GM21723 (cell line): ENCODE data around the gene GPR156.

Source experiments
- ATAC-seq: cut with Tn5 transposase; IDR thresholded peaks from one replicate; pipeline ENCODE4 v1.9.1; 2021; ENCODE audit warnings: mild to moderate bottlenecking, moderate library complexity; ENCODE audit not compliant: unreplicated experiment

GPR156 gene

GRCh38 chr3:120198305-120198878 lies 86.6 kb downstream of the GPR156 start:
- ATAC-seq: peak; percentile 49

DNA sequence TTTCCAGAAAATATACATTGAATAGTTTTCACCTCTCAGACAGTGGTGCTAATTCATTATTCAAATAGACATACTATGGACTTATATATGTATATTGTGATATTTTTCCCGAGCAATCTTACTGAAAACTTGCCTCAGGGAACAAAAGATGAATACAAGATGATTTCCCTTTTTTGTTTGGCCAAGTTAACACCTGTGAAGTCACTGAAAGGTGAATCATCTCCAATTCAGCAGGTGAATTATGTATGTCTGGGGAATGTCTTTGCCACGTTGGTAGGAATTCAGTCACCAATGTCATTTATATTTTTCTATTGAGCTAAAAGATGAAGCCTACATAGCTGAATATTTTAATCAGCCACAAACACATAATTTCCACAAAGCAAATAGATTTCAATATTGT lies 88.2 kb downstream of the GPR156 start:
- ATAC-seq: no peak

DNA sequence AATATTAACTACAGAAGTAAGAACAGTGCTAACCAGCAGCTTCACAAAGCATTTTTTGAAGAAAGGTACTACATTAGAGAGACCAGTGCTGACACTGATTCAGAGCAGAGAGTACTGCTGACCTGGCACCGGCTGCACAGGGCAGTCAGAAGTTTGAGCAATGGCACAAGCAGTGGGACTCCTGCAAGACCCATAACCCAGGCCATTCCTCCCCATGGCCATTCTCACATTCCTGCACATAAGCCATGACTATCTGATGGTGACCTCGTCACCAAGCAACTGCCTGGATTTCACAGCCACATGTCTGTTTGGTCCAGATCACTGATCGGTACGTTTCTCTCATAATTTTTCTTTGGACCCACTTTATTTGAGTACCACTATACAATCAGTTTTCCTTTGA lies 88.7 kb downstream of the GPR156 start:
- ATAC-seq: no peak

- no peak for ATAC-seq
Observed at GRCh38 chr3:120193554-120193953, 91.5 kb downstream of the GPR156 start.

DNA sequence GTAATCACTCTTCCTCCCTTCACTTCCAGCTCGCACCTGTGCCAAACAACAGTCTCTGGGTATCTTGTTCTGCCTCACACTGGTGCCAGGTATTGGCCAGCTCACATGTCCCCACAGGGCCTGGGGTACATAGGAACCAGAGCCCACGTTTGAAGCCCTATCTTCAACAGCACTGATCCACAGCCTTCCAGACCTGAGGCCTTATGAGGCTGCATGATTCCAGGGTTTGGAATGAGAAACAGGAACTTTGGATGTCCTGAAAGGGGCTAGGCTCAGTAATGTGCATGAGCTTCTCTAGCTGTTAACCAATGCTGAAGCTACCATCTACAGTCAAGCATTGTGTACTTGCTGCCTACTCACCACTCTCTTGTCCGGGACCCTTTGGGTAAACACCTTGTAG lies 92.4 kb downstream of the GPR156 start:
- no peak for ATAC-seq

GRCh38 chr3:120192159-120192558 lies 92.9 kb downstream of the GPR156 start:
- ATAC-seq: no peak

DNA sequence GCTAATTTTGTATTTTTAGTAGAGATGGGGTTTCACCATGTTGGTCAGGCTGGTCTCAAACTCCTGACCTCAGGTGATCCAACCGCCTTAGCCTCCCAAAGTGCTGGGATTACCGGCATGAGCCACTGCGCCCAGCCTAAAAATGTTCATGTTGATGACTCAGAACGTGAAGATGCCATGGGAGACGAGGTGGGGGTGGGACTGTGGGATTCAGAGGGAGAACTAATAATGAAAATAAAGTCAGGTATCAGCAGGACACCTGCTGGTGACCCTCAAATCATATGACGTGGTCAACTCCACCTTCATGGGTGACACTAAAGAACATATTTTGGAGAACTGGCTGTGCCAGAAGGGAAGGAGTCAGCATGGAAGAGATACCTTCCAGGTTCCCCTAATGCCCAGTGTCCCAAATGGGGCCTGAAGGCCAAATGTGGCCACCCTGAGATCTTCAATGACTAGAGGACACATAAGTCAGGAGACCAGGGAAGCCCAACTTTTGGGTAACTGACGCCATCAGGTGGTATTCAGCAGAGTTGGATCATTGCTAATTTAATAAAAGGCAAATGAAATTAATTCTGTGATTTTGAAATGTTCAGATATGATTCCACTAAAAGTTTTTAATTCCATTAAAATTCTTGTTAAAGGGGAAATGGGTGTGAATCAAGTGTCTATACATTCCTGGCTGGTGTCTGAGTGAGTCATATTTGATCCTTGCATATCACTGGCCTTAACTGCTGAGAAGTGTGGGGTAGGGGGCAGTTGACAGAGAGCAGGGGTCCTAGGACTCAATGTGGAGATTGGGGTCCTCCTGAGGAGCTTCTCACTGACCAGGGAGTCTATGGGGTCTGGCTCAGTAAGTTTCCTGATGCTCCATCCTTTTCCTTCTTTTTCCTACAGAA lies 102.2 kb downstream of the GPR156 start:
- no peak for ATAC-seq

DNA sequence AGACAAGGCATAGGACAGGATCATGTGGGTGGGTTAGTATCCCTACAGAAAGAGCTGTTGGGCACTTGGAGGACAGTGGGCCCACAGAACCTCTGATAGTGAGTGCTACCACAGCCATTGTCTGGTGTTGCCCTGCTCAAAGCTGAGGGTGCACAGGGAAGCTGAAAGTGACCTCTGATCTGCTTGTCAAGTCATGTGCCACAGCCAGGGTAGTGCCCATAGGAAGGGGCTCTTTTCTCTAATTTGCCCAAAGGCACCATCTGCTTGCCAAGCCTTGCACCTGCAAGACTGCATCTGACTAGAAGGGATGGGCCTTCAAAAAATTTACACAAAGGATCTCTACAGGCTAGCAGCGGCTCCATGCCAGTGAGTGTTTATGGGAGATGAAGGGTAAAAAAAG lies 103.4 kb downstream of the GPR156 start:
- ATAC-seq: no peak

DNA sequence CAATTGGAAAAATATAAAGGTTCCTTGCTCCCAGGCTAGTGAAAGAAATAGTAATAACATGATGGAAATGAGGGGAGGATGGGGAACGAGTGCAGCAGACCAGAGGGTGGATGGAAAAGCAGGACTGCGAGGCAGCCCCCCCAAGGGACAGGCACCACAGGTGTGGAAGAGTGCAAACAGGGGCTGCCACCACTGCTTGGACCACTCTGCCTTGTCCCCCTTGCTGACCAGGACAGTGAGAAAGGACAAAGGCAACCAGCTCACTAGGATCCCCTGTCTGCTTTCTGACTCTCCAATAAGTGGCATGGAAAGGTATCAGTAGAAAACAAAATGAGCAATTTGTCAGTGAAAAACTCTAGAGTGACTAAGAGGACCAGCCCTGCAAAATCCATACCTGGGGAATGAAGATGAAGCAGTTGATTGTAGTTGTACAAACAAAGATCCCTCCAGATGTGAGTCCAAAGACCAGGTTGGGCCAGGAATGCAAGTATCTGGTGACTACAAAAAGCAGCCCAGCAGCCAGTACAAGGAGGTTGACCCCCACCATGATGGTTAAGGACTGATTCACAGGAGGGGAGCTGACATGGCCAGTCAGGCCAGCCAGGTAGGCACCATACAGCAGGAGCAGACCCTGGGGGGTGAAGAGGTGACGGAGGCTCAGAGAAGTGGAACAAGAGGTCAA lies 104.2 kb downstream of the GPR156 start:
- ATAC-seq: no peak

DNA sequence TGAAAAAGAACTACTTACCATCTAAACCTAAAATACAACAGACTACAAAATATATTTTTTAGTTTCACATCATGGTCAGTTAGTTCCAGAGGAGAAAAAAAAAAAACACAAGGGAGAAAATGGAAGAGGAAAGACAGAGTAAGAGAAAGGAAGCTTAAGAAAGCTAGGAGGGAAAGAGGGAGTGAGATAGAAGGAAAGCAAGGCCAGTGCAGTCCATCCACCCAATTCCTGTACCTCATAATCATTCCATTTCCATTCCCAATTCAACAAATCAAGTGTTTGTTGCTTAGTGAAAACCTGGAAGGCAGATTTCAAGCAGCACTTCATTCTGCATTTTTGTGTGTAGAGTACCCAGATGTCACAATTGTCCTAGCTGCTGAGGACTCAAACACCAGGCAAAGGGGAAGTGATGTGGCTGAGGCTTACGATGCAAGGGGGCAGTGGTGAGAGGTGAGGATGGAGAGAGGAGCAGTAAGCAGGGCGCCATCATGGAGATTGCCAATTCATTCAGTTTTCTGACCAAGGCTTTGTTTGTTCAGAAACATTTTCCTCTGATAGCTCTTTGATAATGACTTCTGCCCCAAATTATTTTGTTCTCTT lies 107.2 kb downstream of the GPR156 start:
- no peak for ATAC-seq

GRCh38 chr3:120177151-120177550 lies 107.9 kb downstream of the GPR156 start:
- ATAC-seq: no peak

- ATAC-seq: no peak
Observed at GRCh38 chr3:120174811-120175539, 110.0 kb downstream of the GPR156 start.

- ATAC-seq: no peak
Observed at GRCh38 chr3:120173056-120173675, 111.9 kb downstream of the GPR156 start.

GRCh38 chr3:120172070-120172469 lies 113.0 kb downstream of the GPR156 start:
- no peak for ATAC-seq

GRCh38 chr3:120171134-120171873 lies 113.7 kb downstream of the GPR156 start:
- no peak for ATAC-seq

- ATAC-seq: no peak
Observed at GRCh38 chr3:120170223-120170622, 114.8 kb downstream of the GPR156 start.

GRCh38 chr3:120169407-120169806 lies 115.6 kb downstream of the GPR156 start:
- ATAC-seq: no peak

GRCh38 chr3:120168611-120169010 lies 116.4 kb downstream of the GPR156 start:
- no peak for ATAC-seq

GRCh38 chr3:120168038-120168437 lies 117.0 kb downstream of the GPR156 start:
- no peak for ATAC-seq

GRCh38 chr3:120167488-120167887 lies 117.5 kb downstream of the GPR156 start:
- no peak for ATAC-seq
